Panc1 (cell line): Measurements from ENCODE around the gene SLC4A8. TPM values are rescaled to one million over a fixed set of nuclear protein-coding genes. Genes with fewer than 3 reads are reported as not detected.

Source experiments
- ATAC-seq: fragments of 200-7000 bp; cut with Tn5 transposase; 2 replicates; pipeline ENCODE4 v1.9.1; 2020; ENCODE audit warnings: mild to moderate bottlenecking, moderate library complexity
- BruUV-seq: library from RNA; stranded (reverse); fragments of 400-500 nt; replicated peaks from 2 replicates; lab custom pipeline; 2021; lab: Mats Ljungman, UMichigan
- CTCF ChIA-PET: fragments of 300-600 bp; sonication (Branson Sonifier 250); formaldehyde crosslinking; loops from one replicate; lab custom pipeline; 2022; ENCODE audit warnings: antibody characterized with exemption; lab: Charles Lee
- POLR2A ChIA-PET: fragments of 300-600 bp; sonication (Branson Sonifier 250); formaldehyde crosslinking; loops from one replicate; lab custom pipeline; 2022; ENCODE audit warnings: antibody characterized with exemption; lab: Charles Lee
- DNase-seq: peaks from one replicate; pipeline ENCODE4 v3.0.0-alpha.2; 2010; ENCODE audit warnings: low read depth, low spot score
- H3K27ac ChIP-seq: 2 replicates; pipeline ENCODE4 v1.5.1; 2011; ENCODE audit warnings: mild to moderate bottlenecking, low read length, inconsistent platforms
- H3K27me3 ChIP-seq: fragments of 200-500 bp; sonication (Bioruptor generic); 2 replicates; pipeline ENCODE4 v1.6.0; 2014; ENCODE audit warnings: low read length, inconsistent platforms; ENCODE audit not compliant: control insufficient read depth, insufficient read depth
- H3K36me3 ChIP-seq: fragments of 200-500 bp; sonication (Bioruptor generic); 2 replicates; pipeline ENCODE4 v1.5.1; 2014; ENCODE audit warnings: inconsistent platforms, mild to moderate bottlenecking, low read length, moderate library complexity; ENCODE audit not compliant: control insufficient read depth, insufficient read depth
- H3K4me1 ChIP-seq: 2 replicates; pipeline ENCODE4 v1.5.1; 2011; ENCODE audit warnings: inconsistent platforms, mild to moderate bottlenecking, low read length, moderate library complexity; ENCODE audit not compliant: control insufficient read depth, insufficient read depth
- H3K4me3 ChIP-seq, 2 experiments: 2 replicates each; pipeline ENCODE4 v1.5.1; 2011 to 2012; ENCODE audit warnings: low read depth in 2 of 2, low read length in 2 of 2, mild to moderate bottlenecking in 2 of 2, inconsistent platforms in 1 of 2, moderate library complexity in 1 of 2
- H3K9me3 ChIP-seq: fragments of 200-500 bp; sonication (Bioruptor generic); 2 replicates; pipeline ENCODE4 v1.5.1; 2014; ENCODE audit warnings: low read depth, mild to moderate bottlenecking, inconsistent platforms, low read length, moderate library complexity; ENCODE audit not compliant: control insufficient read depth, insufficient read depth
- POLR2AphosphoS5 ChIP-seq: IDR thresholded peaks from 2 replicates; pipeline ENCODE4 v1.6.1; 2012; ENCODE audit warnings: mild to moderate bottlenecking, low read depth, low read length, moderate library complexity
- SIN3A ChIP-seq: IDR thresholded peaks from 2 replicates; pipeline ENCODE4 v1.6.1; 2012; ENCODE audit warnings: low read depth, mild to moderate bottlenecking, low read length, moderate library complexity, borderline replicate concordance; ENCODE audit not compliant: insufficient read depth
- TCF7L2 ChIP-seq: IDR thresholded peaks from 2 replicates; pipeline ENCODE4 v1.6.1; 2011; ENCODE audit warnings: mild to moderate bottlenecking, low read depth, low read length, inconsistent platforms
- in situ Hi-C: cut with HindIII; loops from 2 replicates; pipeline ENCODE4 v1.10.0; 2016; ENCODE audit warnings: low sequenced_read_pairs, low pct_unique_long_range_greater_than_20kb
- intact Hi-C: fragments of 100-400 bp; cut with micrococcal nuclease; formaldehyde crosslinking; loops from one replicate; pipeline ENCODE4 v1.10.0; 2022; ENCODE audit not compliant: unreplicated experiment
- total RNA-seq: library from RNA; stranded (reverse); gene quantifications from one replicate; pipeline ENCODE4 v1.2.1, GENCODE V29; 2021; ENCODE audit not compliant: unreplicated experiment
- TF ChIP-seq, protein P1 (sequence below), 2 experiments: IDR thresholded peaks; 2 replicates each; pipeline ENCODE4 v1.6.1; 2011 to 2012; ENCODE audit warnings: low read depth in 2 of 2, control low read depth in 1 of 2, low read length in 1 of 2, mild to moderate bottlenecking in 1 of 2, moderate library complexity in 1 of 2; ENCODE audit not compliant: insufficient read depth in 1 of 2
- TF ChIP-seq, protein P2 (sequence below): fragments of 450-650 bp; IDR thresholded peaks from 2 replicates; pipeline ENCODE4 v1.5.1; 2017; ENCODE audit warnings: mild to moderate bottlenecking

The SLC4A8 gene
- total RNA-seq, 1 experiment from 2014 or later: 18.8 TPM

DNA sequence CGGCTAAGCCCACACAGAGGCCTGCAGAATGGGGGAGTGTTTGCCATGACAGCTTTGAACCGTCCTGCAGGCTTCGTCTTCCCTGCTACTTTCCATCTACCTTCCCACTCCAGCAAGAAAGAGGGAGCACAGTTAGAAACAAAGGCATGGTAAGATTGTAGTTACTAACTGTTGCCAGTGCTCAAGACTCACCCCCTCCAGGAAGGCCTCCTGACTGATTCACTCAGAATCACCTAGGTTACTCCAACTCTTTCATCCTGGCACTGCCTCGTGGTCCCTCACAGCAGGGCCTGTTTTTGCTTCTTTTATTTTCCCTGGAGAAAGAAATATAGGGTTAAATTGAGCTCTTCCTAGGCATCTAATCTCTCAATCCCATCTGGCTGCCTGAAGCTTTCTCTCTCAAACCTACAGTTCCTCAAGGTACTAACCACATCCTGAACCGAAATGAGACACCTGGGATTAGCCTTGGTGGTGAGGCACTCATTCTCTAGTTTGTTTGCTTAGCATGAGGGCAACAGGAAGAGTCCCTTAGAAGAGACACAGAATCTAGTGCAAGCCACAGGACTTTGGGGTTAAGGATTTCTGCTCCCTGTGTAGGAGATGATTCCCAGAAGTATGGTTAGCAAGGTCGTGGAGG is 41.2 kb upstream of the SLC4A8 start:
- no TSS peak for BruUV-seq
- Histone ChIP-seq H3K36me3 (no peaks in the 10 kb centered on the region), H3K4me1 (no peaks in the 10 kb centered on the region), H3K4me3 (no peak overlapping the region), H3K27ac (no peak overlapping the region), H3K27me3 (no peaks in the 10 kb centered on the region), H3K9me3 (no peaks in the 10 kb centered on the region)
- ATAC-seq: no peak
- ChIA-PET POLR2A (no interaction called here), CTCF (no interaction called here)
- TF ChIP-seq, protein P1, sequence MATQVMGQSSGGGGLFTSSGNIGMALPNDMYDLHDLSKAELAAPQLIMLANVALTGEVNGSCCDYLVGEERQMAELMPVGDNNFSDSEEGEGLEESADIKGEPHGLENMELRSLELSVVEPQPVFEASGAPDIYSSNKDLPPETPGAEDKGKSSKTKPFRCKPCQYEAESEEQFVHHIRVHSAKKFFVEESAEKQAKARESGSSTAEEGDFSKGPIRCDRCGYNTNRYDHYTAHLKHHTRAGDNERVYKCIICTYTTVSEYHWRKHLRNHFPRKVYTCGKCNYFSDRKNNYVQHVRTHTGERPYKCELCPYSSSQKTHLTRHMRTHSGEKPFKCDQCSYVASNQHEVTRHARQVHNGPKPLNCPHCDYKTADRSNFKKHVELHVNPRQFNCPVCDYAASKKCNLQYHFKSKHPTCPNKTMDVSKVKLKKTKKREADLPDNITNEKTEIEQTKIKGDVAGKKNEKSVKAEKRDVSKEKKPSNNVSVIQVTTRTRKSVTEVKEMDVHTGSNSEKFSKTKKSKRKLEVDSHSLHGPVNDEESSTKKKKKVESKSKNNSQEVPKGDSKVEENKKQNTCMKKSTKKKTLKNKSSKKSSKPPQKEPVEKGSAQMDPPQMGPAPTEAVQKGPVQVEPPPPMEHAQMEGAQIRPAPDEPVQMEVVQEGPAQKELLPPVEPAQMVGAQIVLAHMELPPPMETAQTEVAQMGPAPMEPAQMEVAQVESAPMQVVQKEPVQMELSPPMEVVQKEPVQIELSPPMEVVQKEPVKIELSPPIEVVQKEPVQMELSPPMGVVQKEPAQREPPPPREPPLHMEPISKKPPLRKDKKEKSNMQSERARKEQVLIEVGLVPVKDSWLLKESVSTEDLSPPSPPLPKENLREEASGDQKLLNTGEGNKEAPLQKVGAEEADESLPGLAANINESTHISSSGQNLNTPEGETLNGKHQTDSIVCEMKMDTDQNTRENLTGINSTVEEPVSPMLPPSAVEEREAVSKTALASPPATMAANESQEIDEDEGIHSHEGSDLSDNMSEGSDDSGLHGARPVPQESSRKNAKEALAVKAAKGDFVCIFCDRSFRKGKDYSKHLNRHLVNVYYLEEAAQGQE (IDR thresholded peaks at IDR 0.05; ENCODE audit: insufficient read depth in 1 of 2, low read depth in 2 of 2, low read length in 1 of 2): no peak
- intact Hi-C loops: no loop called here
- DNase-seq: no peak
- in situ Hi-C loops: no loop called here

DNA sequence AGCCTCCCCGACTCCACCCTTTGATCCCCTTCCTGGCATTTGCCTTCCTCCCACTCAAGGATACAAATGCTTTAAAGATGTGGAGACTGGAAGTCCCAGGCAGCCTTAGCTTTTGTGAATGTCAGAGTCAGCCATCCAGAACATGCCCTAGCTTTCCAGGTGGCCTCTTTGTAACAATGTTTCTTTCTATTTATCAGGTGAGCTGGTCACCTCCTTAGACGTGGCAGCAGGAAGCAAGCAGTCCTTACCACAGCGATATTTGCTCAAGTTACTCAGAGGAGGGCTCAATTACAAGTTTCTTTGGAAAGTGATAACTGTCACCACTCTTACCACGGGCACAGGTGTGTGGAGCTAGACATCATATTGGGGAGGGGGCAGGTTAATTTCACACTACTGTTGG is 38.3 kb upstream of the SLC4A8 start:
- in situ Hi-C loops: no loop called here
- ATAC-seq (no peak), DNase-seq (no peak)
- no peaks in the 10 kb centered on the region for H3K36me3 ChIP-seq
- H3K4me1 ChIP-seq: 0 out of 2 replicates have a peak, but pooled peaks cover 3% of the 10 kb centered on the region
- H3K27me3 ChIP-seq: no peaks in the 10 kb centered on the region
- no peak for TF ChIP-seq POLR2AphosphoS5
- TF ChIP-seq, protein P1 (IDR thresholded peaks at IDR 0.05; ENCODE audit: insufficient read depth in 1 of 2, low read depth in 2 of 2, low read length in 1 of 2): no peak
- TF ChIP-seq SIN3A: no peak
- TF ChIP-seq TCF7L2: no peak
- TF ChIP-seq, protein P2, sequence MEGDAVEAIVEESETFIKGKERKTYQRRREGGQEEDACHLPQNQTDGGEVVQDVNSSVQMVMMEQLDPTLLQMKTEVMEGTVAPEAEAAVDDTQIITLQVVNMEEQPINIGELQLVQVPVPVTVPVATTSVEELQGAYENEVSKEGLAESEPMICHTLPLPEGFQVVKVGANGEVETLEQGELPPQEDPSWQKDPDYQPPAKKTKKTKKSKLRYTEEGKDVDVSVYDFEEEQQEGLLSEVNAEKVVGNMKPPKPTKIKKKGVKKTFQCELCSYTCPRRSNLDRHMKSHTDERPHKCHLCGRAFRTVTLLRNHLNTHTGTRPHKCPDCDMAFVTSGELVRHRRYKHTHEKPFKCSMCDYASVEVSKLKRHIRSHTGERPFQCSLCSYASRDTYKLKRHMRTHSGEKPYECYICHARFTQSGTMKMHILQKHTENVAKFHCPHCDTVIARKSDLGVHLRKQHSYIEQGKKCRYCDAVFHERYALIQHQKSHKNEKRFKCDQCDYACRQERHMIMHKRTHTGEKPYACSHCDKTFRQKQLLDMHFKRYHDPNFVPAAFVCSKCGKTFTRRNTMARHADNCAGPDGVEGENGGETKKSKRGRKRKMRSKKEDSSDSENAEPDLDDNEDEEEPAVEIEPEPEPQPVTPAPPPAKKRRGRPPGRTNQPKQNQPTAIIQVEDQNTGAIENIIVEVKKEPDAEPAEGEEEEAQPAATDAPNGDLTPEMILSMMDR: no peak
- intact Hi-C loops: no loop called here
- H3K27ac ChIP-seq: no peak overlapping the region
- H3K9me3 ChIP-seq: no peaks in the 10 kb centered on the region
- ChIA-PET CTCF (interaction anchor here (0.6 to 0.7 kb wide), 2 partner anchors 36 to 1275 kb away, joined by 3 to 4 read pairs; no protein-coding TSS in a partner anchor), POLR2A (interaction anchor here (0.6 kb wide), 1 partner anchor 105 kb away, joined by 3 read pairs; no protein-coding TSS in a partner anchor)
- BruUV-seq: no TSS peak
- no peak overlapping the region for H3K4me3 ChIP-seq
